ENCODE results near the gene ZFAND3. TPM values are rescaled to one million over a fixed set of nuclear protein-coding genes. Genes with fewer than 3 reads are reported as not detected.

ZFAND3 gene
- total and polyA plus RNA-seq, 8 donors: 19.8 to 164 (median 37.3) TPM

DNA sequence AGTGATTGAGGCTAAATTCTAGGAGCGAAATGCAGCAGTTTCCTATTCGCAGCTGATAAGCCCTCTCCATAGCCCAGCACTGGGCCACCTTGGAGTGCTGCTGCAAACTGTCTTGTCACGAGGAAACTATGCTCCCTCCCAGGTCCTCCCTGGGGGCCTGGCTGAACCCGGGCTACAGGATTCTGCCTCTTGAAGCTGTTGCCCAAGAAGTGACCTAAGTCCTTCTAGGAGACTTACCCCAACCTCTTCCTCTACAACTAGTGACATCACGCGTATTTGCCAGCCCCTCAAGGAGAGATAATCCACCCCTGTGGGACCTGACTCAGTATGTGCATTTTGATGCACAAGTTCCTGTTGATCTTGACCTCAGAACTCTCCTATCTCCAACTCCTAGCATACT, 26.5 kb upstream of the ZFAND3 start:
- Histone ChIP-seq H3K4me1 (peaks cover 7 to 10% (median 10%) of the 10 kb centered on the region in 4 donors), H3K36me3 (no peaks in the 10 kb centered on the region), H3K27me3 (no peaks in the 10 kb centered on the region), H3K4me3 (no peak overlapping the region), H3K9me3 (no peaks in the 10 kb centered on the region), H3K27ac (no peak overlapping the region)
- TF ChIP-seq POLR2A (IDR thresholded peaks at IDR 0.05): no peak
- no peak for TF ChIP-seq EP300 (IDR thresholded peaks at IDR 0.05)
- TF ChIP-seq, protein P1, sequence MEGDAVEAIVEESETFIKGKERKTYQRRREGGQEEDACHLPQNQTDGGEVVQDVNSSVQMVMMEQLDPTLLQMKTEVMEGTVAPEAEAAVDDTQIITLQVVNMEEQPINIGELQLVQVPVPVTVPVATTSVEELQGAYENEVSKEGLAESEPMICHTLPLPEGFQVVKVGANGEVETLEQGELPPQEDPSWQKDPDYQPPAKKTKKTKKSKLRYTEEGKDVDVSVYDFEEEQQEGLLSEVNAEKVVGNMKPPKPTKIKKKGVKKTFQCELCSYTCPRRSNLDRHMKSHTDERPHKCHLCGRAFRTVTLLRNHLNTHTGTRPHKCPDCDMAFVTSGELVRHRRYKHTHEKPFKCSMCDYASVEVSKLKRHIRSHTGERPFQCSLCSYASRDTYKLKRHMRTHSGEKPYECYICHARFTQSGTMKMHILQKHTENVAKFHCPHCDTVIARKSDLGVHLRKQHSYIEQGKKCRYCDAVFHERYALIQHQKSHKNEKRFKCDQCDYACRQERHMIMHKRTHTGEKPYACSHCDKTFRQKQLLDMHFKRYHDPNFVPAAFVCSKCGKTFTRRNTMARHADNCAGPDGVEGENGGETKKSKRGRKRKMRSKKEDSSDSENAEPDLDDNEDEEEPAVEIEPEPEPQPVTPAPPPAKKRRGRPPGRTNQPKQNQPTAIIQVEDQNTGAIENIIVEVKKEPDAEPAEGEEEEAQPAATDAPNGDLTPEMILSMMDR (IDR thresholded peaks at IDR 0.05): no peak
- TF ChIP-seq POLR2AphosphoS5 (IDR thresholded peaks at IDR 0.05): no peak
- WGBS, 5 donors: 78 to 89% (median 86%) methylated on average over 6 of the region's 6 CpGs
- intact Hi-C loops (cut with DNase I; ENCODE audit: low total_unique reads): no loop called here
- DNase-seq: no peak

DNA sequence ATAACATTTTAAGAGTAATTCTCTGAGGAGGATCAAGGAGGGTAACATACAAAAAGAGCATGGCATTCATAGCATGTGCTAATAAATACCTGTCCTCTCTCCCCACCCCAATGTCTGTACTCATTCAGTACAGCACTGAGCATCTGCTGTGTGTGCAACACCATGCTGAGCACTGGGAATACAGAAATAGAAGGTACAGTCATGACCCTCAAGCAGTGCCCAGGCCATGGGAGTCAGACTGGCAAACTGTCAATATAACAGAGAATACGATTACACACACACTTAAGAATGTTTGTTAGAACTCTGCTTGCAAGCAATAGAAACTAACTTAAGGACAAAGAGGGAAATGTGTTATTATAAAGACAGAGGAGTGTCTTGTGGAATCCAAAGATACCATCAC, 24.7 kb upstream of the ZFAND3 start:
- intact Hi-C loops (cut with DNase I; ENCODE audit: low total_unique reads): no loop called here
- no peak for TF ChIP-seq EP300 (IDR thresholded peaks at IDR 0.05)
- no peak for TF ChIP-seq POLR2A (IDR thresholded peaks at IDR 0.05)
- TF ChIP-seq, protein P1 (IDR thresholded peaks at IDR 0.05): no peak
- no peak for TF ChIP-seq POLR2AphosphoS5 (IDR thresholded peaks at IDR 0.05)
- DNase-seq: no peak
- Histone ChIP-seq H3K4me3 (no peak overlapping the region), H3K36me3 (no peaks in the 10 kb centered on the region), H3K27me3 (no peaks in the 10 kb centered on the region), H3K4me1 (peaks cover 7 to 21% (median 10%) of the 10 kb centered on the region in 4 donors), H3K9me3 (no peaks in the 10 kb centered on the region), H3K27ac (no peak overlapping the region)
- WGBS, 5 donors: 0 to 59% (median 32%) methylated on average over 1 of the region's 1 CpG

DNA sequence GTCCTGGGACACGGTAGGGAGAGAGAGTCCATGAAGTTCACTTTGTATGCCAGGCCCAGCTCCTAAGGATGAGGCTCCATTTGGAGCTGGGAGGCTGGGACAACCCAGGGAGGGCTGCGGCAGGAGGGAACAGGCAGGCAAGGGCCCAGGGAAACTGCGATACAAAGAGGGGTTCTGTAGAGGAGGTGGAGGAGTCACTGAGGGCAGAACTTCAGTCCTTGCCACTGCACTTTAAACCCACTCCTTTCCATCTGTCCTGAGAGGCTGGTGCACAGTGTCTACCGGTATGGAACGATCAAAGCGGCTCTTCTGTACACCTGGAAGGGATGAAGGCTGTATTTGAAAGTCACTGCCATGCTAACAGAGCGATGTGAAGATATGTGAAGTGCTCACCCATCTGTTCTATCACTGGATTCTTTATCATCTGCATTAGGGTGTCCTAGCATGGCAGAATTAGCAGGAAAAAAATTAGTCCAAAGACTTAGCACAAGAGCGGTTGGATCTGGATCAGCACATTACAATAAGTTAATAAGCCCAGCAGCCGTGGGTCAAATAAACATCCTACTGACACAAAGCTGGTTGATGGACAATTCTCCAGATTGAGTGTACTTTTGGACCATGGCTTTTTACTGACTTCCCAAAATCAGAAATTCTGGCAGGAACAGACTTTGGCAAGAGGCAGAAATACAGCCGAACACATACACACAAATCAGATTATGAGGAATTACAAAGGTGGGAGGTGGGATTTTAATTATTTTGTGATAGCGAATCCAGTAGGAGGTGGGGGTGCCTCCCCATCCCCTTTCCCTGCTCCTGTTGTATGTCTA, 20.9 kb upstream of the ZFAND3 start:
- Histone ChIP-seq H3K4me1 (peaks cover 0 to 11% (median 0%) of the 10 kb centered on the region in 4 donors), H3K27ac (no peak overlapping the region), H3K36me3 (no peaks in the 10 kb centered on the region), H3K27me3 (no peaks in the 10 kb centered on the region), H3K9me3 (no peaks in the 10 kb centered on the region), H3K4me3 (no peak overlapping the region)
- WGBS, 5 donors: 81 to 89% (median 85%) methylated on average over 11 of the region's 11 CpGs
- DNase-seq: no peak
- intact Hi-C loops (cut with DNase I; ENCODE audit: low total_unique reads): no loop called here
- TF ChIP-seq POLR2A (IDR thresholded peaks at IDR 0.05) (no peak), POLR2AphosphoS5 (IDR thresholded peaks at IDR 0.05) (no peak), EP300 (IDR thresholded peaks at IDR 0.05) (no peak)
- TF ChIP-seq, protein P1 (IDR thresholded peaks at IDR 0.05): no peak

DNA sequence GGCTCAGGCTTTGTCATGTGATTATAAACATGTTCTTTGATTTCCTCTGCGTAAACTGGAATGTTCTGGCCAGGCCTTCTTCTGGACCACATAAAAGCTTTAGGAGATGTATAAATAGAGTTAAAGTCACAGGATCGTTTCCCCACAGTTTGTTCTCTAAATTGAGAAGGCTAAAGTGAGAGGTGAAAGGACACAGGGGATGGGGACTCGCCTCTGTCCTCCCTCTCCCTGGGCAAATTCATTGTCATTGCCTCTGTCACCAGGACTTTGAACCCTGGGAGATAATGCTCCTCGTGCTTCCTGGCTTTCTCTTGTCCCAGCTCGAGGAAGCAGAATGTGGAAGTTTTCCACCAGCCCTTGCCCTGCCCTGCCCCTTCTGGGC, 20.3 kb upstream of the ZFAND3 start:
- TF ChIP-seq, protein P1 (IDR thresholded peaks at IDR 0.05): no peak
- TF ChIP-seq POLR2AphosphoS5 (IDR thresholded peaks at IDR 0.05) (no peak), POLR2A (IDR thresholded peaks at IDR 0.05) (no peak), EP300 (IDR thresholded peaks at IDR 0.05) (no peak)
- Histone ChIP-seq H3K27ac (no peak overlapping the region), H3K4me1 (peaks cover 0 to 11% (median 0%) of the 10 kb centered on the region in 4 donors), H3K4me3 (no peak overlapping the region), H3K36me3 (no peaks in the 10 kb centered on the region), H3K9me3 (no peaks in the 10 kb centered on the region), H3K27me3 (no peaks in the 10 kb centered on the region)
- 40 to 48% (median 41%) methylated on average over 5 of the region's 5 CpGs for WGBS, 5 donors
- no peak for DNase-seq
- intact Hi-C loops (cut with DNase I; ENCODE audit: low total_unique reads): no loop called here

Measured in stomach (tissue), 9 donors.